Measurements from ENCODE around the gene HMGA1.

Gene HMGA1

DNA sequence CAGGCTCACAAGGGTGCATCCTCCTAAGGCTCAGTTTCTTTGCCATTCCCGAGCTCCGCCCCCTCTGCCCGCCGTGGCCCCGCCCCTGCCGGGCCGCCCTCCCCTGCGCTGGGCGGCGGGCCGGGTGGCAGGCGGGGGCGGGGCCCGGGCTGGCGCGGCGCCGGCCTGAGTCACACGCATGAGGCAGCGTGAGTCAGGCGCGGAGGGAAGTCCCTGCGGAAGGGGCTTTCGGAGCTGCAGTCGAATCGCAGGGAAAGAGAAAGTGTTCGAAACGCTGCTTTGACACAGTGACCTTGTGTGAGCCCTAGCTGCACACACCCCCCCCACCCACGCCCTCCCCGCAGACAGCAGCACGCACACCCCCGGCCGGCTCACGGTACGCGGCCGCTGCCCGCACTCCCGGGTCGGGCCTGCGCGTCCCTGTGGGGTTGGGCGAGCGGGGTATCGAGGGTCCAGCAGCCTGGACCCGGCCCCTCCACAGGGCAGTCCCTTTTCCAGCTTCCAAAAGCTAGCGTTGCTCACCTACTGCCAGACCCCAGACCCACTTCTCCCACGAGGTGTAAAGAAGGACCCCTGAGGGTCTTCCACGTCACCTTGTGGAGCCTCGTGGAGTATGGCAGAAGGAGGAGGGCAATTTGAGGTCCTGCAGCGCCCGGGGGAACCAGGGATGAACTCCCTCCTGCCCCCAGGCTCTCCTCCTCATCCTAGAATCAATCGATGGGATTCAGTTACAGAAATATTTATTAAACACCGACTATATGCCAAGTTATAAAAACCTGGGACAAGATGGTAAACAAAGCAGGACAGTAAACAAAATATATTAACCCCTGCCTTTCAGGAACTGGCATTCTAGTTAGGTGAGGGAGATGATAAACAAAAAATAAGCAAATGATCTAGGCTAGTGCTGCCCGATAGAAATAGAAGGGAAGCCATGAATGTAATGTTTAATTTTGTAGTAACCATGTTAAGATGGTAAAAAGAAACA is 12.4 kb upstream of the HMGA1 start:
- peak; percentile 81 to 91 for DNase-seq (ENCODE audit: low read depth in 1 of 2, low spot score in 1 of 2)

DNA sequence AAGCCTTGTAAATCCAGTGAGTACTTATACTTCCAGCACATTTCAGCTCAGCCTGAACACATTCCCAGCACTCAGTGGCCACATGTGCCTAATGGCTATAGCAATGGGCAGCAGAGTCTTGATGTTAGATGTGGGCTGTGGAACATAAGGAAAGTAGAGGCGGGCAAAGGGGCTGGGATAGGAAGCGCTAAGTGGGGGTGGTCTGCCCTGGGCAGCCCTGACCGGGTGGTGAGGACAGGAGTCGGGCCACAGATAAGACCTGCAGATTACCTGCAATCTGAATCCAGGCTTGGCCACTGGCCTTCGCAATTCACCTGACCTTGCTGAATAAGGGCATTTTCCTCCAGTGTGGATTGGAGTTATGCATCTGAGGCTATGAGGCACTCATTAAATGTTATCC is 11.1 kb upstream of the HMGA1 start:
- DNase-seq (ENCODE audit: low read depth in 1 of 2, low spot score in 1 of 2): no peak

DNA sequence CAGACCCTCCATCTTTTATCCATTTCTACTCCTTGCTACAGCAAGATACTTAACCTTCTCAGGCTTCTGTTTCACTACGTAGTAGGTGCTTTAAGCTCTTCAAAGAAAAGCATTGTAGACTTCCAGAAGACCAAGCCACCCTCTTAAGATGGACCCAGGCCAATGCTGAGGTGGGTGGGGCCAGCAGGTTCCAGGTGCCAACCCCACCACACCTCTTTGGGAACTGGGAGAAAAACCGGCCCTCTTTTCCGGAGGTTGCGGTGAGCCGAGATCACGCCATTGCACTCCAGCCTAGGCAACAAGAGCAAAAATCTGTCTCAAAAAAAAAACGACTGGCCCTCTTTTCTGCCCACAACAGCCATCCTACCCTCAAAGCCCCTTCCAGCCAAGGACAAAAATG is 10.6 kb upstream of the HMGA1 start:
- no peak for DNase-seq (ENCODE audit: low read depth in 1 of 2, low spot score in 1 of 2)

DNA sequence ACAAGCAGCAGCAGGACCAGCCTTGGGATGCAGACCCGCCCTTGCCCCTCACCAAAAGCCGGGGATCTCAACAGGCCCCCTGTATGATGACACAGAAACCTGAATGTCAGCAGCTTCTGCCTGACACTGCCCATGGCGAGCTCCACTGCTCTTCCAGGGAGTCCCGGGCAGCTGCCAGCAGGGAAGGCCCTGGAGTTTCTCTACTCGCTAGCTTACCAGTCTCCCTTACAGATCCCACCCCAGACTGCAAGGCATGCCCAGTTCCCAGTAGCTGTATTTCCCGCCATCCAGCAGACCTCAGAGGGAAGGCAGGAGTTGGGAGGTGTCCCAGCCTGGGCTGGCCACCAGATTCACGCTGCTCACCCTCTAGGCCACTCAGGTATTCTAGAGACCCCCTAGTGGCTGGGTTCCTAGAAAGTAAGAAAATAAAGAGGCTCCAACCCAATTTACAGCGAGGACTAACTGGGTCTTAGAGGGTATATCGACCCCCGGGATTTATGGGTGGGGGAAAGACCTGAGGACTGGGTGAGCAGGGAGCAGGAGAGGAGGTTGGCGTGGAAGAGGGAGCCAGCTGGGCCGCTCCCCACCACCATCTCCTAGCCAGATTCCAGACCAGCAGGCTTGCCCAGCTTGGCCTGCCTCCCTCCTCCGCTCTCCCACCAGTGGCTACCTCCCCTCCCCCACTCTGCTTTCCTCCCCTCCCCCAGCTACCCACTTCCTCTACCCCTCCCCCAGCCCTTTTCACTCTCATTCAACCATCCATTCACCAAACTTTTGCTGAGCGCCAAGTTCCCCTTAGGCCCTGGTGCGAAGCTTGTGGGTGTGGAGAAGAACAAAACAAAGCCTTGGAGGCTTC is 9.7 kb upstream of the HMGA1 start:
- no peak for DNase-seq (ENCODE audit: low read depth in 1 of 2, low spot score in 1 of 2)

DNA sequence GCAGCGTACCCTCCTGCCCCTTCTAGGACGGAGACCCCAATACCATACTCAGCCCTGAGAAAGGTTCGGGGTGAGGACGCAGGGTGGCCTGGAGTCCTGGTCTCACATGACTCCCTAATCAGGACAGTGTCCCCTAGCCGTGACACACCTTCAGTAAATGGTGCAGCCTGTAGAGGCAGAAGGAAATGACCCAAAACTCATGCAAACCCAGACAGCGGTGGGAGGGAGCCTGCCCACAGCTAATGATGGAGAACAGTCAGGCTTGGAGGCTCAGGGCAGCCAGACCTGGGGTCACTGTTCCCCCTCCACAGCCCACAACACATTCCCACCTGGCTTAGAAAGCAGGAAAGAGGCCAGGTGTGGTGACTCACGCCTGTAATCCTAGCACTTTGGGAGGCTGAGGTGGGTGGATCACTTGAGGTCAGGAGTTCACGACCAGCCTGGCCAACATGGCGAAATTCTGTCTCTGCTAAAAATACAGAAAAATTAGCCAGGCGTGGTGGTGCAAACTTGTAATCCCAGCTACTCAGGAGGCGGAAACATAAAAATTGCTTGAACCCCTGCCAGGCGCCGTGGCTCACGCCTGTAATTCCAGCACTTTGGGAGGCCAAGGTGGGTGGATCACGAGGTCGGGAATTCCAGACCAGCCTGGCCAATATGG is 8.8 kb upstream of the HMGA1 start:
- no peak for DNase-seq (ENCODE audit: low read depth in 1 of 2, low spot score in 1 of 2)

DNA sequence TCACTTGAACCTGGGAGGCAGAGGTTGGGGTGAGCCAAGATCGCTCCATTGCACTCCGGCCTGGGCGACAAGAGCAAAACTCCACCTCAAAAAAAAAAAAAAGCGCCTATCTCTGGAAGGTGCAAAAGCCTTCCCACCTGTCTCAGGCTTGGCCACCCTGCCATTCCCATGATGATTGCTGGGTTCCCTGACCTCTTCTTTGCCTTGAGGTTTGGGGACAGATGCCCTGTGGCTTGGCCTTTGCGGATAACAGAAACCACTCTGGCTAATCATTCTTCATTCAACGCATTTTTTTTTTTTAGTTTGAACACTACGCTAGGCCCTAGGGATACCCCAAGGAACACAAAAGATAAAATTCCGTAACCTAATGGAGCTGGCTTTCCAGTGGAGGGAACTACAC is 6.8 kb upstream of the HMGA1 start:
- DNase-seq (ENCODE audit: low read depth in 1 of 2, low spot score in 1 of 2): no peak

DNA sequence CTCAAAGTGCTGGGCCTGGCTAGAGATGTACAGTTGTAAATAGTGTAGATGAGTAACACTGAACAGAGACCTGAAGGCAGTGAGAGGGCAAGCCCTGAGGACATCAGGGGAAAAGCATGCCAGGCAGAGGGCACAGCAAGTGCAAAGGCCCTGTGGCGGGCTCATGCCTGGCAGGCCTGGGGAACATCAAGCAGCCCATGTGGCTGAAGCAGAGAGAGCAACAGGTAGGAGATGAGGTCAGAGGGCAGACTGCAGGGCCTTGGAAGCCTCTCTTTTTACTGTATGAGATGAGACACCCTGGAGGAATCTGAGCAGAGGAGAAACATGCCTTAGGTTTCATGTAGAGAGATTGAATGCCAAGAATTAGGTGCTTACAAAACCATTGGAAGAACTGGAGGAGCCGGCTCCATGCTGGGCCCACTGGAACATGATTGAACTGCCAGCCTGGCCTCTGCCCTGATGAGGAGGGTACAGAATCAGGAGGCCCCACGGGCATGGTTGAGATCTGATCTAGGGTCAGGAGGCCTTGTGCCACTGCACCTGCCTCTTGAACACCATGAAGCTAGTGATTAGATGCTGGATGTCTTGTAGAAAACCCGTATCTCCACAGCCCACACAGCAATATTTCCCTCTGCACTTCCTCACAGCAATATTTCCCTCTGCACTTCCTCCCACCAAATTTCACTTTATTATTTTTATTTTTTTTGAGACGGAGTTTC is 5.9 kb upstream of the HMGA1 start:
- DNase-seq (ENCODE audit: low read depth in 1 of 2, low spot score in 1 of 2): no peak

DNA sequence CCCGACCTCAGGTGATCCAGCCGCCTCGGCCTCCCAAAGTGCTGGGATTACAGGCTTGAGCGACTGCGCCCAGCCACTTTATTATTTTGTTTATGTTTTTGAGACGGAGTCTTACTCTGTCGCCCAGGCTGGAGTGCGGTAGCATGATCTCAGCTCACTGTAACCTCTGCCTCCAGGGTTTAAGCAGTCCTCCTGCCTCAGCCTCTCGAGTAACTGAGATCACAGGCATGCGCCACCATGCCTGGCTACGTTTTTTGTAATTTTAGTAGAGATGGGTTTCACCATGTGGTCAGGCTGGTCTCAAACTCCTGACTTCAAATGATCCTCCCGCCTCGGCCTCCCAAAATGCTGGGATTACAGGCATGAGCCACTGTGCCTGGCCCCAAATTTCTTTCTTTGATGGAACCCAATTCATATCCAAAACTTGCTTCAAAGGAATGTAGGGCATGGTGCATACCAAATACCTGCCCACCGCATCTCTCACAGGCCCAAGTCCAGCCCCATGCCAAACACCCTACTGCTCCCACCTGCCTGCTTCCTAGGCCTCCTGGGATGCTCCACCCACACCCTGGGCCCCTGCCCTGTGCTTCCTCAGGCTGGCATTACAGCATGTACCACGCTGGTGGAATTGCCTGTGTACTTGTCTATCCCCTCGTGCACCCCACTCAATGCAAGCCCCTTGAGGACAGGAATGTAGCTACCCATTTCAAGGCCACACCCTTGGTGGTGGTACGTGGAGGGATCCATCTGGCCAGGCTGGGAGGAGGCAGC is 4.9 kb upstream of the HMGA1 start:
- no peak for DNase-seq (ENCODE audit: low read depth in 1 of 2, low spot score in 1 of 2)

DNA sequence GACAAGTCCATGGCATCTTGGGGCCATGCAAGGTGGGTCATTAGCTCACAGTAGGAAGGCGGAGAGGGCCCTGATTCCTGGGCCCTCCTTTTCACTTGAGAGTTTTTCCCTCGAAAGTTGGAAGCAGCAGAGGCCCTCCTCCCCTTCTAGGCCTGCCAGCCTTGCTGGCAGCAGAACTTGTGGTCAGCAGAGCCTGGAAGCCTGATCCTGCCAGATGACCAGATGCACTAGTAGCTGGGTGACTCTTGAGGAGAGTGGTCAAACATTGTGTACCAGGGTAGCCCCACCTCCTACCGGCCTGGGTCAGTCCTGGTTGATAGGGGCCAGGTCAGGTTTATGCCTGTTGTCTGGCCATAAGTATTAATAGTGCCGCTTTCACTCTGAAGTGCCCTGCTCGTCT is 3.8 kb upstream of the HMGA1 start:
- no peak for DNase-seq (ENCODE audit: low read depth in 1 of 2, low spot score in 1 of 2)

DNA sequence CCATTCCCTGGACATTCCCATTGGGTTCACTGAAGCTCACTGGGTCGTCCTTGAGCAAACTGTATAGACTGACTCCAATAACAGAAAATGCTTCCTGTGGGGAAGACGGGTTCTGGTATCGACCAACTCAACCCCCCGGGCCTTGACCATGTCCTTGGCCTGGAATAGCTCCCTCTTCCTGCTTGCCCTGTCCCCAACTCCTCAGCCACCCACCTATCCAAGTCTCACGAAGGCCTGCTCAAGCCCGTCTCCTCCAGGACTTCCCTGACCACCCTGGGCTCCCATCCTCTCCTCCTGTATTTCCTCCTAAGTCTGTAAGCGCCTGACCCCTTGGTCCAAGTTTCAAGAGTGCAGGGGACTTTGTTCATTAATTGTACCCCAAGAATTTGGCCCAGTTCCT is 2.8 kb upstream of the HMGA1 start:
- no peak for DNase-seq (ENCODE audit: low read depth in 1 of 2, low spot score in 1 of 2)

DNA sequence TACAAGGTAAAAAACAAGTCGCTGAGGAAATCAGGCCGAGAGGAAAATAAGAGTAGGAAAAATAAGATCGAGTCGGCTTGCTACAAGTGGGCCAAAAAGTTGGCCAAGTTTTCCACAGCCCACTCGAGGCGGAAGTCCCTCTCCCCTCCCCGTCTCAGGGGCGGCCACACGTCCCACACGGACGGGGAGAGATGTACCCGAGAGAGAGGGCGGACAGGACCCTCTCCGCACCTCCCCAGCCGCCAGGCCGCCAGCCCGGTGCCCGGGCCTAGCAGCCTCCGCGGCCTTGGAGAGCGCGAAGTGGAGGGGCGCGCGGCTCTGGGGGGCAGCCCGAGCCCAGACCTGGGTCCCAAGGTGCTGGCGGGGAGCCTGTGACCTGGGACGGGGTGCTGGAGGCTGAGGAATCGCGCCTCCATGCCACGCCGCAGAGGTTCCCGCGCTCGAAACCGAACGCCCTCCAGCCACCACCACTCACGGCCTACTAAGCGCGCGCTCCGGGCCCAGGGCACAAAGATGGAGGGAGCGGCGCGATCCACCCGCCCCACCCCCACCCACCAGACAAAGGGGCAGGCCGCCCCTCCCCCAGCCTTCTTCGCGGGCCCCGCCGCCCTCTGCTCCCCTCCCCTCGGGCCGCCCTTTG is 1.9 kb upstream of the HMGA1 start:
- DNase-seq (ENCODE audit: low read depth in 1 of 2, low spot score in 1 of 2): no peak

DNA sequence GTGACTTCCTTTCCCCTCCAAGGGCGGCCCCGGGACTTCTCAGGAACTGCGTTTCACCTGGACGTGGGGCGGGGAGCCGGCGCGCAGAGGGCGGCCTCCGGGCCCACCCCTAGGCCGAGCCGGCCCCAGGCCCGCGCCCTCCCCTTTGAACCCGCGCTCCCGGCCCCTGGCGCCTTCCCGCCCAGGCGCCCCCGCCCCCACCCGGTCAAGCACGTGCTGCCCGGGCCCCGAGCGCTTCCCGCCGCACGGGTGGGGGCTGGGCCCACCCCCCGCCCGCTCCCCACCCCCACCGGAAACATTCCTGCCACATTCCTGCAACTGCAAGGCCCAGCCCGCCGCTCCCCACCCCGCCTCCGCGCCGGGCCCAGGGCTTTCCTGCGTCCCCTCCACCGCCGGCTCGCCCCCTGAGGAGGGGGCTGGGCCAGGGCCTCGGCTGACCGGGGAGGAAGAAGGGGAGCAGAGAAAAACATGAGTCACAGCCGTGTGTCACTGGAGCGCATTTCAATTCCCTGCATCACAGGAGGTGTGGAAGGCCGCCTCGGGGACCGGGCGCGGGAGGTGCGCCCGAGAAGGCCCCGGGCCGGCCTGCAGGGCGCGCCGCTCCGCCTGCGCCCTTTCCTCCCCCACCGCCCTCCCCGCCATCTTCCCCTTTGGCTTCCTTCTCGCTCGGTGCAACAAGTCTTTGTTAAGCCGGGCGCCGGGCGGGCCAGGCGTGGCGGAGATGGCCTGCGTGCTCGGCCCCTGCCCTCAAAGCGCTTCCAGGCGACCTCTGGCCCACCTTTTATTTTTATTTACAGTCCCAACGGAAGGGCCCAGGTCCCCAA is 1.2 kb upstream of the HMGA1 start:
- peak; percentile 55 to 63 for DNase-seq (ENCODE audit: low read depth in 1 of 2, low spot score in 1 of 2)

DNA sequence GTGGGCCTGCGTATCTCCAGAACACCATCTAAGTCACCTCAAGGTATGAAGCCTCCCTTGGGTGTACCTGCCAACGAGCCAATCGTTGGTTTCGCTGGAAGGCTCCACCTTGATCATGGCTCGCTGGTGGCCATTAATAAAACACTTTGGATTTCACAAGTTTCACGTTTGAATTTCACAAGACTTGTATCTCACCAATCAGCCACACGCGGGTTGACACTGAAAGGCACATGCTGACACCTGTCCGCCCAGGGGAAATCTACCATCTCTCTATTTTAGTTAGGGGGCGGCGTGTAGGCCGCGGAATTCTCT is 586 bp upstream of the HMGA1 start:
- DNase-seq (ENCODE audit: low read depth in 1 of 2, low spot score in 1 of 2): peak; percentile 47 to 52

DNA sequence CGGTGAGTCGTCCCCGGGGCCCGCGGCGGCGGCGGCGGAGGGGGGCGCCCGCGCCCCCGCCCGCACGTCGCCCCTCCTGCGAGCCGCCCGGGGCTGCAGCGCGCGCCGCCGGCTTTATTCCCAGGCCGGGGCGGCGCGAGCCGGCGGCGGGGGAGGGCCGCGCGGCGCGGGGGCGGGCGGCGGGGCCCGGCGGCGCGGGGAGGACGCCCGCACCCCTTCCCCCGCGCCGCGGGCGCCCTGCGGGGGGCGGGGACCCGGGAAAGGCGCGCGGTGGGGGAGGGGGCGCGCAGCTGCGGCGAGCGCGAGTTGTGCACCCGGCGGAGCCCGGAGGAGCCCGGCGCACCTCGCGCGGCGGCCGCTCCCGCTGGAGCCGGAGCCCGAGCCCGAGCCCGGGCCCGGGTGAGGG is 646 bp downstream of the HMGA1 start:
- DNase-seq (ENCODE audit: low read depth in 1 of 2, low spot score in 1 of 2): no peak

DNA sequence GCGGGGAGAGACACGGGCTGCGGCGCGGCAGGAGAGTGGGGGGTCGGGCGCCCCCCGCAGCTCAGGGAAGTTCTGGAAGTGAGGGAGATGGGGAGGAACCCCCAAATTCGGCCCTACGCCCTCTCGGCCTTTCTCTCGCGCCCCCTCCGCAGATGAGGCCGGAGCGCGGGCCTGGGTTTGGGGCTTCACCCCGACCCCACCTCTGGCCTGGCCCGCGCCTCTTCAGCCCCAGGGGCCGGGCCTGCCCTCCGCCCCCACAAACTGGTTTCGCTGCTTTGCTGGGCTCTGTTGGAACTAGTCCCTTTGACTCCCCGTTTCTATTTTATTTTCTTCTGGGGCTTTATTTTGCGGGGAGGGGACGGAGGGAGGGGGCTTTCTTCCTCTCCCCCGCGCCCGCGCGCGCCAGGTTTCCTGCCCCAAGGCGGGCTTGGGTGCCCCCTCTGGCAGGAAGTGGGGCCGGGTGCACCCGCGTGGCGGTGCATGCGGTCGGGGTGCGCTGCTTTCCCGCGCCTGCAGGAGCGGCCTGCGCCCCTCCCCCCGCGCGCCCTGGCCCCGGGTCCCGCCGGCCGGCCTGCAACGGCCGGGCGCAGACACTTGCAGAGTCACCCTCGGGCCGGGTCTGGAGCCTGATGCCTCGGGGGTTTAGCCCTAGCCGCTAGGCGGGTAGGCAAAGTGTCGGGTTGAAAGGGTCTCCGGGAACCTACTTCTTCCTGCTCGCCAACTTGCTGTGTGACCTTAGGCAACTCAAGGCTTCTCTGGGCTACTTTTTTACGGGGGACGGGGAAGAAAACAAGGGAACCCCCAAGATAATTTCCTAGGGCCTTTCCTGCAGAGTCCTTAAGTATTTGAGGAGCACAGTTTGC is 1.3 kb downstream of the HMGA1 start:
- DNase-seq (ENCODE audit: low read depth in 1 of 2, low spot score in 1 of 2): peak; percentile 57 to 63

DNA sequence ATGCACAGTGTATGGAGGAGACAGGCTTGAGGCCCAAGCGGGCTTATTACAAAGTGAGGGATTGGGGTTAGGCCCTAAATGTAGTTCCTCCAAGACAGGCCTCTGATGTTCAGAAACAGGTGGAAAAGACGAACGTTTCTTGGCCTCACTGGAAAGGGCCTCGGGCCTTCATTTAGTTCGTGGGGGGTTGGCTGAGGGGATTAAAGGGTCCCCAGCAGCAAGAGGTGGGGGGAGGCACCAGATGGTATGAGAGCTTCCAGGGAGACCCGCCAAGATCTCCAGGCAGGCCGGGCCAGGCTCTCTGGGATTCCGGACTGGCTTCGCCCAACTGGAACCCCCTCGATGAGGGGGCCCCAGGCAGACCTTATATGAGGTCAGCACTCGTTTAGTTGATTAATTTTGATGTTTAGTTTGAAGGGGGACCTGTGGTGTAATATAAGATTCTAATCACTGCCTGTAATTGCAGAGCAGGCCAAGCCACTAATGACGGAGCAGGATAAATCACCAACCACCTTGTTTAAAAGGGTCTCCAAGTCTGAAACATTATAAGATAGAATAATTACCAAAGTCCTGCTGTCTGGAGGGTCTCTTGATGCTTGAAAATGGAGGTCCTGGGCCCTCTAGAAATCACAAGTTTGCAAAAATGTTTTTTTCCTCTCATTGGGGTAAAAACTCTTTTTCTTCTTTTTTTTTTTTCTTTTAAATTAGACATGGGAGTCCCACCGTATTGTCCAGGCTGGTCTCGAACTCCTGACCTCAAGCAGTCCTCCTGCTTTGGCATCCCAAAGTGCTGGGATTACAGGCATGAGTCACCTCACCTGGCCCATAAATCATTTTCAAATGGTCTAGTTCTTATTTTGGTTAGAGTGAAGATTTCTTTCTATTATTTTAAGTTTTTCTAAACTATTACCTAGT is 2.2 kb downstream of the HMGA1 start:
- DNase-seq (ENCODE audit: low read depth in 1 of 2, low spot score in 1 of 2): no peak

DNA sequence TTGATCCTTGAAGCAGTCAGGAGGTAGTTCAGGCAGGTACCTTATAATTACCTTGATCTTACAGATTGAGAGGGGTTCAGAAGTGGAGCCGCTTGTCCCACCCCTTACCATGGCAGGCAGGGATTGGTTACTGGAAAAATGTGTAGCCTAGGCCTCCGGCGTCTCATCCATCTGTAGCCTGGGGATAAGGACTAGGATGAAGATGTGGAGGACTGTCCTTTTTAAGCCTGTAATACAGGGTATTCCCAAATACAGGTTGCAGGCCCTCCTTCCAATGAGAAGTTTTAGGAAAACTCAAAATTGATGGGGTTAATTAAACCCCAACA is 2.8 kb downstream of the HMGA1 start:
- DNase-seq (ENCODE audit: low read depth in 1 of 2, low spot score in 1 of 2): no peak

Data from activated CD4-positive, alpha-beta T cell treated with anti-CD3 and anti-CD28 coated beads, Interleukin-2, amount 50 U/mL, for 24 hours (primary cell).